Neural cell (in vitro differentiated cells): ENCODE measurements around the gene NMU. TPM values are rescaled to one million over a fixed set of nuclear protein-coding genes. Genes with fewer than 3 reads are reported as not detected.

Source experiments
- H2AFZ ChIP-seq: fragments of 200-600, 300-800 bp; sonication (generic), shearing (Covaris generic); 2 replicates; pipeline ENCODE4 v1.6.0; 2014; ENCODE audit warnings: low read depth, mild to moderate bottlenecking, antibody characterized with exemption, low read length, moderate library complexity
- H3F3A ChIP-seq: fragments of 200-600 bp; shearing (Covaris generic); 2 replicates; pipeline ENCODE4 v1.6.1; 2016; ENCODE audit warnings: mild to moderate bottlenecking, moderate library complexity, mixed read lengths, antibody characterized with exemption, low read length; ENCODE audit not compliant: insufficient read depth, poor library complexity, severe bottlenecking
- H3K27ac ChIP-seq: fragments of 200-600, 300-800 bp; sonication (generic), shearing (Covaris generic); 2 replicates; pipeline ENCODE4 v1.5.1; 2014; ENCODE audit warnings: mild to moderate bottlenecking, low read length, moderate library complexity
- H3K27me3 ChIP-seq: fragments of 300-800, 200-600 bp; sonication (generic), shearing (Covaris generic); 2 replicates; pipeline ENCODE4 v1.6.0; 2014; ENCODE audit warnings: mild to moderate bottlenecking, low read depth, low read length, moderate library complexity; ENCODE audit not compliant: insufficient read depth
- H3K36me3 ChIP-seq: fragments of 300-800, 200-600 bp; sonication (generic), shearing (Covaris generic); 2 replicates; pipeline ENCODE4 v1.5.1; 2014; ENCODE audit warnings: mild to moderate bottlenecking, antibody characterized with exemption, low read length, moderate library complexity; ENCODE audit not compliant: insufficient read depth
- H3K4me2 ChIP-seq: fragments of 300-800, 200-600 bp; sonication (generic), shearing (Covaris generic); 2 replicates; pipeline ENCODE4 v1.6.0; 2014; ENCODE audit warnings: mild to moderate bottlenecking, low read length
- H3K4me3 ChIP-seq: fragments of 300-800, 200-600 bp; sonication (generic), shearing (Covaris generic); 2 replicates; pipeline ENCODE4 v1.5.1; 2014; ENCODE audit warnings: mild to moderate bottlenecking, low read length, moderate library complexity
- H3K79me2 ChIP-seq: fragments of 200-600 bp; shearing (Covaris generic); replicated peaks from 2 replicates; pipeline ENCODE4 v1.6.0; 2014; ENCODE audit warnings: mild to moderate bottlenecking, low read length, moderate library complexity; ENCODE audit not compliant: insufficient read depth
- H3K9ac ChIP-seq: fragments of 300-800, 200-600 bp; sonication (generic), shearing (Covaris generic); 2 replicates; pipeline ENCODE4 v1.6.1; 2016; ENCODE audit warnings: mild to moderate bottlenecking, low read length, mixed read lengths
- H3K9me2 ChIP-seq: fragments of 200-600 bp; shearing (Covaris generic); 2 replicates; pipeline ENCODE4 v1.6.1; 2016; ENCODE audit warnings: mild to moderate bottlenecking, low read length, mixed read lengths; ENCODE audit not compliant: insufficient read depth
- H3K9me3 ChIP-seq: fragments of 200-600, 300-800 bp; sonication (generic), shearing (Covaris generic); 2 replicates; pipeline ENCODE4 v1.6.1; 2016; ENCODE audit warnings: mild to moderate bottlenecking, mixed run types, low read length, moderate library complexity, mixed read lengths
- H4K20me1 ChIP-seq: fragments of 200-600 bp; shearing (Covaris generic); 2 replicates; pipeline ENCODE4 v1.6.1; 2016; ENCODE audit warnings: mild to moderate bottlenecking, mixed run types; ENCODE audit not compliant: insufficient read depth
- CTCF ChIP-seq: fragments of 450-650 bp; IDR thresholded peaks from 2 replicates; pipeline ENCODE4 v1.5.1; 2014; ENCODE audit warnings: antibody characterized with exemption, mild to moderate bottlenecking, moderate library complexity; ENCODE audit not compliant: poor library complexity, severe bottlenecking
- EP300 ChIP-seq: fragments of 450-650 bp; conservative IDR thresholded peaks from 2 replicates; pipeline ENCODE4 v1.6.1; 2014; ENCODE audit warnings: antibody characterized with exemption, mild to moderate bottlenecking, moderate library complexity; ENCODE audit not compliant: poor library complexity, severe bottlenecking
- EZH2 ChIP-seq: fragments of 200-600, 300-800 bp; shearing (Covaris generic), sonication (generic); IDR thresholded peaks from 2 replicates; pipeline ENCODE4 v1.6.1; 2014; ENCODE audit warnings: antibody characterized with exemption, low read length, borderline replicate concordance, mild to moderate bottlenecking; ENCODE audit not compliant: insufficient read depth, poor library complexity, severe bottlenecking
- MXI1 ChIP-seq: fragments of 450-650 bp; conservative IDR thresholded peaks from 2 replicates; pipeline ENCODE4 v1.6.1; 2014; ENCODE audit warnings: antibody characterized with exemption, mild to moderate bottlenecking; ENCODE audit not compliant: poor library complexity, severe bottlenecking
- POLR2AphosphoS5 ChIP-seq: IDR thresholded peaks from 2 replicates; pipeline ENCODE4 v1.6.1; 2012
- RAD21 ChIP-seq: fragments of 450-650 bp; conservative IDR thresholded peaks from 2 replicates; pipeline ENCODE4 v1.6.1; 2014; ENCODE audit warnings: antibody characterized with exemption, mild to moderate bottlenecking, moderate library complexity
- REST ChIP-seq: IDR thresholded peaks from 2 replicates; pipeline ENCODE4 v1.6.1; 2012; ENCODE audit warnings: borderline replicate concordance
- SMC3 ChIP-seq: fragments of 450-650 bp; conservative IDR thresholded peaks from 2 replicates; pipeline ENCODE4 v1.6.1; 2014; ENCODE audit warnings: antibody characterized with exemption, mild to moderate bottlenecking, moderate library complexity; ENCODE audit not compliant: poor library complexity
- TAF1 ChIP-seq: IDR thresholded peaks from 2 replicates; pipeline ENCODE4 v1.6.1; 2012; ENCODE audit warnings: low read depth
- polyA plus RNA-seq: library from polyadenylated mRNA; depleted of rRNA; stranded (reverse); fragments of >200 nt; gene quantifications from 2 replicates; pipeline ENCODE4 v1.2.3, GENCODE V29; 2014

Gene NMU
- polyA plus RNA-seq, 1 donor from 2014 or later, result 47.2 TPM

- Histone ChIP-seq H3K27me3 (no peaks in the 10 kb centered on the region), H3K4me3 (no peak overlapping the region), H3K9me2 (no peaks in the 10 kb centered on the region), H3K9me3 (no peaks in the 10 kb centered on the region), H3F3A (no peaks in the 10 kb centered on the region), H3K36me3 (no peaks in the 10 kb centered on the region), H3K9ac (no peak overlapping the region), H2AFZ (no peak overlapping the region), H3K79me2 (no peaks in the 10 kb centered on the region), H3K27ac (no peak overlapping the region), H4K20me1 (no peaks in the 10 kb centered on the region), H3K4me2 (no peak overlapping the region)
- TF ChIP-seq EZH2, result no peak
Observed at GRCh38 chr4:55608591-55608990, 27.5 kb downstream of the NMU start.

GRCh38 chr4:55604996-55605395, 31.1 kb downstream of the NMU start:
- no peaks in the 10 kb centered on the region for H3K36me3 ChIP-seq
- no peaks in the 10 kb centered on the region for H3K9me3 ChIP-seq
- no peaks in the 10 kb centered on the region for H3K79me2 ChIP-seq
- no peak overlapping the region for H2AFZ ChIP-seq
- TF ChIP-seq SMC3 (no peak), EZH2 (no peak), REST (no peak), CTCF (no peak), POLR2AphosphoS5 (no peak), RAD21 (no peak), MXI1 (no peak), EP300 (no peak), TAF1 (no peak)
- H3K27ac ChIP-seq, result no peak overlapping the region
- H3K9ac ChIP-seq, result no peak overlapping the region
- H3F3A ChIP-seq, result no peaks in the 10 kb centered on the region
- H4K20me1 ChIP-seq, result no peaks in the 10 kb centered on the region
- no peaks in the 10 kb centered on the region for H3K9me2 ChIP-seq
- H3K4me2 ChIP-seq, result no peak overlapping the region
- no peaks in the 10 kb centered on the region for H3K27me3 ChIP-seq
- no peak overlapping the region for H3K4me3 ChIP-seq

- no peak overlapping the region for H2AFZ ChIP-seq
- H3K79me2 ChIP-seq, result no peaks in the 10 kb centered on the region
- H3K27ac ChIP-seq, result no peak overlapping the region
- TF ChIP-seq EP300 (no peak), POLR2AphosphoS5 (no peak), SMC3 (no peak), RAD21 (no peak), TAF1 (no peak), MXI1 (no peak), EZH2 (no peak), REST (no peak), CTCF (no peak)
- H3F3A ChIP-seq, result no peaks in the 10 kb centered on the region
- H4K20me1 ChIP-seq, result no peaks in the 10 kb centered on the region
- no peak overlapping the region for H3K4me3 ChIP-seq
- H3K4me2 ChIP-seq, result no peak overlapping the region
- H3K27me3 ChIP-seq, result no peaks in the 10 kb centered on the region
- H3K9me2 ChIP-seq, result no peaks in the 10 kb centered on the region
- no peak overlapping the region for H3K9ac ChIP-seq
- H3K9me3 ChIP-seq, result no peaks in the 10 kb centered on the region
- no peaks in the 10 kb centered on the region for H3K36me3 ChIP-seq
Observed at GRCh38 chr4:55600640-55601039, 35.5 kb downstream of the NMU start.
